HG02973 (cell line): Measurements from ENCODE around the gene SCLY.

Experiments
- ATAC-seq: cut with Tn5 transposase; IDR thresholded peaks from one replicate; pipeline ENCODE4 v1.9.1; 2021; ENCODE audit warnings: moderate library complexity; ENCODE audit not compliant: unreplicated experiment

Gene SCLY

GRCh38 chr2:238096311-238097011 lies 35.7 kb downstream of the SCLY start:
- no peak for ATAC-seq

- ATAC-seq: no peak
Measured at GRCh38 chr2:238097201-238097987, 36.6 kb downstream of the SCLY start.

- peak; percentile 54 for ATAC-seq
Measured at GRCh38 chr2:238097988-238098871, 37.4 kb downstream of the SCLY start.

- ATAC-seq: peak; percentile 12
Measured at GRCh38 chr2:238098901-238099713, 38.3 kb downstream of the SCLY start.

- no peak for ATAC-seq
Measured at GRCh38 chr2:238099714-238100048, 38.9 kb downstream of the SCLY start.

GRCh38 chr2:238100049-238100820 lies 39.4 kb downstream of the SCLY start, which contains the start of gene ESPNL:
ESPNL (plus strand) TSS chr2:238100340; CDS start chr2:238100420, 80 bp downstream.
- ATAC-seq: no peak

GRCh38 chr2:238100821-238101771 lies 40.3 kb downstream of the SCLY start:
- no peak for ATAC-seq

- ATAC-seq: no peak
Measured at GRCh38 chr2:238101891-238102841, 41.4 kb downstream of the SCLY start.

- no peak for ATAC-seq
Measured at GRCh38 chr2:238102865-238103264, 42.1 kb downstream of the SCLY start.

- no peak for ATAC-seq
Measured at GRCh38 chr2:238103465-238104225, 42.8 kb downstream of the SCLY start.

GRCh38 chr2:238104226-238104690 lies 43.5 kb downstream of the SCLY start:
- no peak for ATAC-seq

- no peak for ATAC-seq
Measured at GRCh38 chr2:238104691-238105371, 44.0 kb downstream of the SCLY start.

- ATAC-seq: no peak
Measured at GRCh38 chr2:238105506-238106338, 44.9 kb downstream of the SCLY start.

- ATAC-seq: no peak
Measured at GRCh38 chr2:238106339-238106697, 45.5 kb downstream of the SCLY start.
